ENCODE data around the gene PRLHR.

Gene PRLHR

DNA sequence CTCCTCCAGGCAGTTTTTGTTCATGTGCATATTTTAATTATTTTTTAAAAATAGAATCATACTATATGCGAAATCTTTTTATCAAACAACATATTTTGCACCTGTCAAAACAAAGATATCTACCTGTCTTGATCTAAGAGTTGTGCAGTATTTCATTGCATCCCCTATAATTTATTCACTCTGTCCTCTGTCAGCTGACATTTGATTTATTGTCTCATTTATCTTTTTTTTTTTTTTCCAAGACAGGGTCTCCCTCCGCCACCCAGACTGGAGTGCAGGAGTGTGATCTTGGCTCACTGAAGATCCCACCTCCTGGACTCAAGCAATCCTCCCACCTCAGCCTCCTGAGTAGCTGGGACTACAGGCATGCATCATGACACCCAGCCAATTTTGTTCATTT lies 49.0 kb downstream of the PRLHR start:
- Histone ChIP-seq H3K36me3 (no peaks in the 10 kb centered on the region), H3K4me1 (no peaks in the 10 kb centered on the region), H3K27me3 (peaks cover 0 to 21% of the 10 kb centered on the region in 2 donors), H3K4me3 (no peak overlapping the region), H3K27ac (no peak overlapping the region), H3K9me3 (no peaks in the 10 kb centered on the region)
- no peak for DNase-seq
- TF ChIP-seq, protein P1, sequence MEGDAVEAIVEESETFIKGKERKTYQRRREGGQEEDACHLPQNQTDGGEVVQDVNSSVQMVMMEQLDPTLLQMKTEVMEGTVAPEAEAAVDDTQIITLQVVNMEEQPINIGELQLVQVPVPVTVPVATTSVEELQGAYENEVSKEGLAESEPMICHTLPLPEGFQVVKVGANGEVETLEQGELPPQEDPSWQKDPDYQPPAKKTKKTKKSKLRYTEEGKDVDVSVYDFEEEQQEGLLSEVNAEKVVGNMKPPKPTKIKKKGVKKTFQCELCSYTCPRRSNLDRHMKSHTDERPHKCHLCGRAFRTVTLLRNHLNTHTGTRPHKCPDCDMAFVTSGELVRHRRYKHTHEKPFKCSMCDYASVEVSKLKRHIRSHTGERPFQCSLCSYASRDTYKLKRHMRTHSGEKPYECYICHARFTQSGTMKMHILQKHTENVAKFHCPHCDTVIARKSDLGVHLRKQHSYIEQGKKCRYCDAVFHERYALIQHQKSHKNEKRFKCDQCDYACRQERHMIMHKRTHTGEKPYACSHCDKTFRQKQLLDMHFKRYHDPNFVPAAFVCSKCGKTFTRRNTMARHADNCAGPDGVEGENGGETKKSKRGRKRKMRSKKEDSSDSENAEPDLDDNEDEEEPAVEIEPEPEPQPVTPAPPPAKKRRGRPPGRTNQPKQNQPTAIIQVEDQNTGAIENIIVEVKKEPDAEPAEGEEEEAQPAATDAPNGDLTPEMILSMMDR (IDR thresholded peaks at IDR 0.05): no peak
- intact Hi-C loops (cut with DNase I; ENCODE audit: low total_unique reads): loop anchor here (5.0 kb wide), 1 partner anchor 1156 kb away; no protein-coding TSS in a partner anchor

DNA sequence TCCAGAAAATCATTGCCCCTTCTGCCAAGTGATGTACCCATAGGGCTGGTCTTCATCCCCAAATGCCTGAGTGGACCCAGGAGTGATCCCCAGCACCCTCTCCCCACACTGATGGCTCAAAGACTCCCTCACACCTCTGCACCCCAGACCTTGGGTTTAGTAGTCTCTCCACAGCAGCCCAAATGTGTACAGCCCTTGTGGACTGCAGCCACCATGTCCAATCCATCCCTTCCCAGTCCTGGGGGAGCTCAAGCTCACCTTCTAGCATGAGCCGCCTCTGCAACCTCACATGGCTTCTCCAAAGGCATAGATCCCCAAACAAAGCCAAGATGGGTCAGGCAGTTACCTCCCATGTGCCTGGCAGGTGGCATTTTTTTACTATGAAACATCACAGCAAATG lies 50.1 kb downstream of the PRLHR start:
- no peaks in the 10 kb centered on the region for H3K36me3 ChIP-seq
- H3K27me3 ChIP-seq: peaks cover 0 to 21% of the 10 kb centered on the region in 2 donors
- intact Hi-C loops (cut with DNase I; ENCODE audit: low total_unique reads): loop anchor here (5.0 kb wide), 1 partner anchor 1157 kb away; no protein-coding TSS in a partner anchor
- TF ChIP-seq, protein P1 (IDR thresholded peaks at IDR 0.05): no peak
- H3K4me1 ChIP-seq: no peaks in the 10 kb centered on the region
- no peak for DNase-seq
- no peaks in the 10 kb centered on the region for H3K9me3 ChIP-seq
- H3K27ac ChIP-seq: no peak overlapping the region
- H3K4me3 ChIP-seq: no peak overlapping the region

DNA sequence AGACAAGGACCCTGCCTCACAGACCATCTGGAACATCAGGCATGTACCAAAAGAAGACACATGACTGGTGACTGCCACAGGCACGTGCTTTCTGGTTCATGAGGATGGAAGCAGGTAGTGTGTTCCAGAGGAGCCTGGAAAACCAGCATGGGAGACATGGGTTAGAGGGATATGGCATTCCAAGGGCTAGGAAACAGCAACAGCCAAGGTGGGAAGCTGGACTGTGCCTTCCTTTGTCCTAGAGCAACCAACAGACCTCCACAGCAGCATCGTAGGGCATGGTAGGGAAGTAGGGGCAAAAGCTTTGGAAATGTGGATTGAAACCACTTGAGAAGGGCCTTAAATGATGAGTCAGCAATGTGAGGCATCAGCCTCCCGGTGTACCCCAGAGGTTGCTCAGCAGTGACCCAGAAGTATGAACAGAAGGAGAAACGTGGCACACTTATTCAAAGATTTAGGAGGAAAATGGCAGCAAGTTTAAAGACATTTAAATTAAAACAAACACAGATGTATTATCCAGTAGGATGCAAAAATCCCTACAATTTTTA lies 51.0 kb downstream of the PRLHR start:
- H3K27me3 ChIP-seq: peaks cover 0 to 17% of the 10 kb centered on the region in 2 donors
- no peak for DNase-seq

DNA sequence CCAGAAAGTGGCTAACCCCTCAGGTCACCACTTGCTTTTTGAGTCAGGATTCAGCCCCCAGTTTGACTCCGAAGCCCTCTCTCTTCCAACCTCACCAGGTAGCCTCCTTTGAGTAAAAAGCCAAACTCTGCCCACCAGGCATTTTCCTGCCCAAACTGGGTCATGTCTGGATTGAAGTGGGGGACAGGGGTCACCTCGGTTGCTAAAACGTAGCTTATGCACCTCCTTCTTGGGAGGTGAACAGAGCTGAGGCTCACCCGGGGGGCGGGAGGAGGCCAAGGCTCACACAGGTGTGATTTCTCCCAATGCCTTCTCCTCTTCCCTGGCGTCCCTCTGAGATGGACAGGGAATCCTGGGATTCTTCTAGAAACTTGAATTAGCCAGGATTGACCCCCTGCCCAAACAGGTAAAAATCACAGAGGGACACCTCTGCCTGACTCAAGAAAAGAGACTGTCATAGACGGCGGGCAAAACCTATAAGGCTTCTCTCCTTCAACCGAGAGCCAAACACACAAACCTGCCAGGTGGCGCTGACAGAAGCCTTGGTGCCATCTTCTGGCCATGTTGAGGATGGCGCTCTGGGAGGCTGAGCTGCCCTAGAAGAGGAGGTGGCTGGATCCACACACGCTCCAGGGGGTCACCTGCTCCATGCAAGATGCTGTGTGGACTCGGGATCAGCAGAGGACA lies 51.6 kb downstream of the PRLHR start:
- Histone ChIP-seq H3K4me1 (no peaks in the 10 kb centered on the region), H3K4me3 (no peak overlapping the region), H3K9me3 (no peaks in the 10 kb centered on the region), H3K27ac (no peak overlapping the region), H3K36me3 (no peaks in the 10 kb centered on the region), H3K27me3 (peaks cover 0 to 17% of the 10 kb centered on the region in 2 donors)
- intact Hi-C loops (cut with DNase I; ENCODE audit: low total_unique reads): no loop called here
- TF ChIP-seq, protein P1 (IDR thresholded peaks at IDR 0.05): peak in 1 of 2 experiments; percentile 19
- no peak for DNase-seq

More for the DNA sequence above, 51.0 kb downstream of the PRLHR start:
- Histone ChIP-seq H3K4me1 (no peaks in the 10 kb centered on the region), H3K4me3 (no peak overlapping the region), H3K36me3 (no peaks in the 10 kb centered on the region), H3K9me3 (no peaks in the 10 kb centered on the region), H3K27ac (no peak overlapping the region)
- intact Hi-C loops (cut with DNase I; ENCODE audit: low total_unique reads): no loop called here
- TF ChIP-seq, protein P1 (IDR thresholded peaks at IDR 0.05): no peak

DNA sequence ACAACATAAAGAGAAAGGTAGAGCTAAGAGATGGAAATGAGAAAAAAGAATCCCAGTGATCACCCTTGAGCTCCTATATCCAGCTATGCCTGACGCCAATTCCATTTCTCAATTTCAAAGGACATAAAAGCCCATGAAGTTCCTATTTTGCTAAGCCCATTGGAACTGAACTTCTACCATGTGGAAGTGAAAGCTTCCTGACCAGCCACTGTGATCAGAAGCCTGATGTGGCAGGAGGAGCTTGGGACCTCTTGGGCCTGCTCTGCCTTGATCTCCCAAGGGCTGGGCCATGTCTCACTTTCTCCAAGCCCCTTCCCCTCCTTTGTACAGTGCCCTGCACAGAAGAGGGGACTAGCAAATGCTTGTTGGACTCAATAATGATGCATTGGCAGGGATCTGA lies 52.7 kb downstream of the PRLHR start:
- intact Hi-C loops (cut with DNase I; ENCODE audit: low total_unique reads): no loop called here
- H3K27me3 ChIP-seq: peaks cover 0 to 17% of the 10 kb centered on the region in 2 donors
- H3K4me3 ChIP-seq: no peak overlapping the region
- TF ChIP-seq, protein P1 (IDR thresholded peaks at IDR 0.05): no peak
- H3K36me3 ChIP-seq: no peaks in the 10 kb centered on the region
- H3K9me3 ChIP-seq: no peaks in the 10 kb centered on the region
- H3K27ac ChIP-seq: no peak overlapping the region
- H3K4me1 ChIP-seq: no peaks in the 10 kb centered on the region
- no peak for DNase-seq

All from tibial artery (tissue), 4 donors.